Measurements from ENCODE around the gene CIAPIN1.

- TF ChIP-seq EP300 (IDR thresholded peaks at IDR 0.05) (no peak), POLR2A (IDR thresholded peaks at IDR 0.05) (no peak)
Measured at GRCh38 chr16:57480754-57481230, 33.6 kb upstream of the CIAPIN1 start.
